H1 (cell line): ENCODE measurements around the gene AOPEP. TPM values are rescaled to one million over a fixed set of nuclear protein-coding genes. Genes with fewer than 3 reads are reported as not detected.

Source experiments
- CTCF ChIA-PET: fragments of 300-600 bp; sonication (Branson Sonifier 250); formaldehyde crosslinking; loops from one replicate; lab custom pipeline; 2021; ENCODE audit not compliant: partially characterized antibody; lab: Charles Lee
- POLR2A ChIA-PET: fragments of 300-600 bp; sonication (Branson Sonifier 250); formaldehyde crosslinking; loops from one replicate; lab custom pipeline; 2021; ENCODE audit warnings: inconsistent platforms; ENCODE audit not compliant: partially characterized antibody; lab: Charles Lee
- DNase-seq, 2 experiments: peaks; one replicate each; pipeline versions ENCODE4 v3.0.0 to v3.0.0-alpha.2; 2010 to 2022; ENCODE audit warnings: low spot score in 2 of 2, low read depth in 1 of 2, mixed read lengths in 1 of 2
- FAIRE-seq: peaks from 2 replicates; lab custom pipeline; 2011; peaks lifted over from hg19 to GRCh38; lab: Jason Lieb, UNC
- H2AFZ ChIP-seq: 2 replicates; pipeline ENCODE4 v1.8.1; 2012; ENCODE audit warnings: low read length, inconsistent platforms
- H2AK5ac ChIP-seq: 2 replicates; pipeline ENCODE4 v1.6.1; 2013; ENCODE audit warnings: low read depth, low read length
- H2BK120ac ChIP-seq: replicated peaks from 2 replicates; pipeline ENCODE3; 2013; ENCODE audit warnings: low read depth, low read length, inconsistent platforms
- H2BK12ac ChIP-seq: 2 replicates; pipeline ENCODE4 v1.6.1; 2013; ENCODE audit warnings: low read depth, low read length
- H2BK15ac ChIP-seq: 2 replicates; pipeline ENCODE4 v1.6.1; 2013; ENCODE audit warnings: low read length
- H2BK20ac ChIP-seq: 2 replicates; pipeline ENCODE4 v1.6.1; 2013; ENCODE audit warnings: low read length
- H2BK5ac ChIP-seq: 2 replicates; pipeline ENCODE4 v1.6.1; 2013; ENCODE audit warnings: low read depth, low read length
- H3K14ac ChIP-seq: 2 replicates; pipeline ENCODE4 v1.6.1; 2013; ENCODE audit warnings: inconsistent platforms; ENCODE audit not compliant: insufficient read length
- H3K18ac ChIP-seq: 2 replicates; pipeline ENCODE4 v1.6.1; 2013; ENCODE audit warnings: low read length; ENCODE audit errors: extremely low read depth
- H3K23ac ChIP-seq: 2 replicates; pipeline ENCODE4 v1.6.1; 2013; ENCODE audit warnings: inconsistent platforms; ENCODE audit not compliant: insufficient read length
- H3K23me2 ChIP-seq: 2 replicates; pipeline ENCODE4 v1.6.1; 2013; ENCODE audit warnings: low read depth, low read length
- H3K27ac ChIP-seq: 2 replicates; pipeline ENCODE4 v1.6.1; 2011; ENCODE audit warnings: low read depth, low read length, inconsistent platforms
- H3K27me3 ChIP-seq, 4 experiments: replicated peaks in 1 of 4; 1 replicate in 1 of 4; 2 replicates in 3 of 4; pipeline versions ENCODE4 v1.6.1 to v1.8.1; 2011 to 2013; ENCODE audit warnings: low read length in 3 of 4, mild to moderate bottlenecking in 3 of 4, inconsistent platforms in 2 of 4, mixed read lengths in 2 of 4, moderate library complexity in 1 of 4; ENCODE audit not compliant: control insufficient read depth in 3 of 4, insufficient read depth in 3 of 4; ENCODE audit errors: extremely low read depth in 1 of 4
- H3K36me3 ChIP-seq, 4 experiments: 2 replicates each; pipeline versions ENCODE4 v1.6.1 to v1.8.1; 2011 to 2013; ENCODE audit warnings: mild to moderate bottlenecking in 4 of 4, low read length in 3 of 4, moderate library complexity in 2 of 4, control low read depth in 1 of 4, inconsistent platforms in 1 of 4; ENCODE audit not compliant: insufficient read depth in 4 of 4, control insufficient read depth in 2 of 4
- H3K4ac ChIP-seq: replicated peaks from 2 replicates; pipeline ENCODE3; 2013; ENCODE audit warnings: low read length, low read depth, mixed read lengths, inconsistent platforms; ENCODE audit not compliant: insufficient read length
- H3K4me1 ChIP-seq, 4 experiments: replicated peaks in 1 of 4; 1 replicate in 1 of 4; 2 replicates in 3 of 4; pipeline versions ENCODE4 v1.6.1 to v1.8.1; 2011 to 2013; ENCODE audit warnings: low read length in 3 of 4, inconsistent platforms in 2 of 4, mixed read lengths in 1 of 4; ENCODE audit not compliant: insufficient read depth in 4 of 4, control insufficient read depth in 3 of 4
- H3K4me2 ChIP-seq, 2 experiments: 2 replicates each; pipeline versions ENCODE4 v1.6.1 to v1.8.1; 2011 to 2013; ENCODE audit warnings: low read depth in 2 of 2, low read length in 2 of 2, control low read depth in 1 of 2, inconsistent platforms in 1 of 2, mild to moderate bottlenecking in 1 of 2; ENCODE audit not compliant: insufficient read depth in 1 of 2
- H3K4me3 ChIP-seq, 4 experiments: fragments of 200-600, 300-600 bp in 1 of 4; sonication (generic), shearing (Covaris generic), sonication (Bioruptor Twin) in 1 of 4; 2 replicates each; pipeline versions ENCODE4 v1.5.1 to v1.8.1; 2011 to 2016; ENCODE audit warnings: low read length in 4 of 4, low read depth in 3 of 4, control low read depth in 2 of 4, inconsistent platforms in 2 of 4, mild to moderate bottlenecking in 2 of 4, mixed read lengths in 1 of 4, moderate library complexity in 1 of 4; ENCODE audit not compliant: insufficient read depth in 2 of 4; ENCODE audit errors: extremely low read depth in 1 of 4
- H3K56ac ChIP-seq: replicated peaks from 2 replicates; pipeline ENCODE3; 2013; ENCODE audit warnings: low read depth, mild to moderate bottlenecking, mixed read lengths, low read length, inconsistent platforms; ENCODE audit not compliant: insufficient read length
- H3K79me1 ChIP-seq: 2 replicates; pipeline ENCODE4 v1.6.1; 2013; ENCODE audit warnings: low read depth, low read length, control low read depth
- H3K79me2 ChIP-seq, 2 experiments: 2 replicates each; pipeline versions ENCODE4 v1.6.1 to v1.8.1; 2012 to 2013; ENCODE audit warnings: low read length in 2 of 2, mild to moderate bottlenecking in 2 of 2, inconsistent platforms in 1 of 2; ENCODE audit not compliant: insufficient read depth in 2 of 2, control insufficient read depth in 1 of 2
- H3K9ac ChIP-seq, 4 experiments: replicated peaks in 1 of 4; 1 replicate in 1 of 4; 2 replicates in 3 of 4; pipeline versions ENCODE4 v1.6.1 to v1.8.1; 2011 to 2013; ENCODE audit warnings: low read depth in 3 of 4, low read length in 3 of 4, control low read depth in 2 of 4, mild to moderate bottlenecking in 2 of 4, moderate library complexity in 2 of 4, inconsistent platforms in 1 of 4; ENCODE audit errors: extremely low read depth in 1 of 4
- H3K9me3 ChIP-seq, 2 experiments: 2 replicates each; pipeline versions ENCODE4 v1.6.1 to v1.8.1; 2012 to 2013; ENCODE audit warnings: mild to moderate bottlenecking in 2 of 2, moderate library complexity in 2 of 2, control low read depth in 1 of 2, inconsistent platforms in 1 of 2, low read depth in 1 of 2, low read length in 1 of 2, mixed read lengths in 1 of 2; ENCODE audit not compliant: insufficient read depth in 2 of 2
- H4K20me1 ChIP-seq, 2 experiments: replicated peaks in 1 of 2; 2 replicates each; pipeline versions ENCODE3 to v1.8.1; 2011 to 2013; ENCODE audit warnings: inconsistent platforms in 2 of 2, low read length in 2 of 2, mild to moderate bottlenecking in 1 of 2; ENCODE audit not compliant: insufficient read depth in 2 of 2, control insufficient read depth in 1 of 2
- H4K5ac ChIP-seq: 2 replicates; pipeline ENCODE4 v1.6.1; 2013; ENCODE audit warnings: low read length, low read depth, mixed read lengths, inconsistent platforms; ENCODE audit not compliant: insufficient read length
- H4K8ac ChIP-seq: 2 replicates; pipeline ENCODE4 v1.8.0; 2013; ENCODE audit warnings: mild to moderate bottlenecking, moderate library complexity, low read length, inconsistent platforms; ENCODE audit not compliant: insufficient read depth; ENCODE audit errors: extremely low read depth
- H4K91ac ChIP-seq: replicated peaks from 2 replicates; pipeline ENCODE3; 2013; ENCODE audit warnings: low read length, mixed read lengths, inconsistent platforms; ENCODE audit not compliant: insufficient read length
- CEBPB ChIP-seq: IDR thresholded peaks from 2 replicates; pipeline ENCODE4 v1.6.1; 2012; ENCODE audit warnings: low read depth, low read length
- CTBP2 ChIP-seq: IDR thresholded peaks from 2 replicates; pipeline ENCODE4 v1.7.0; 2011; ENCODE audit warnings: borderline replicate concordance, mild to moderate bottlenecking, moderate library complexity, mixed read lengths, low read length; ENCODE audit not compliant: insufficient read depth, insufficient read length
- CTCF ChIP-seq, 3 experiments: IDR thresholded peaks; 1 replicate in 2 of 3; 2 replicates in 1 of 3; pipeline versions ENCODE4 v1.5.1 to v1.6.1; 2011; ENCODE audit warnings: low read length in 3 of 3, mild to moderate bottlenecking in 3 of 3, inconsistent platforms in 2 of 3, low read depth in 1 of 3, moderate library complexity in 1 of 3; ENCODE audit not compliant: insufficient read depth in 1 of 3; ENCODE audit errors: control extremely low read depth in 1 of 3
- EZH2 ChIP-seq: fragments of 200-600 bp; sonication (generic); IDR thresholded peaks from 2 replicates; pipeline ENCODE4 v1.7.1; 2012; ENCODE audit warnings: low read depth, mild to moderate bottlenecking, moderate library complexity, low read length, inconsistent platforms; ENCODE audit not compliant: severe bottlenecking
- KDM4A ChIP-seq: IDR thresholded peaks from one replicate; pipeline ENCODE4 v1.7.1; 2012; ENCODE audit warnings: low read depth, mild to moderate bottlenecking, moderate library complexity, low read length, inconsistent platforms; ENCODE audit not compliant: severe bottlenecking
- MAX ChIP-seq: IDR thresholded peaks from 2 replicates; pipeline ENCODE4 v1.6.1; 2012; ENCODE audit warnings: inconsistent platforms
- NRF1 ChIP-seq: IDR thresholded peaks from 2 replicates; pipeline ENCODE4 v1.6.1; 2011; ENCODE audit warnings: mild to moderate bottlenecking, low read depth, low read length, improper control_type of control experiment
- RFX5 ChIP-seq: IDR thresholded peaks from 2 replicates; pipeline ENCODE4 v1.6.1; 2011; ENCODE audit warnings: low read depth, low read length, improper control_type of control experiment, borderline replicate concordance
- TAF1 ChIP-seq: IDR thresholded peaks from 2 replicates; pipeline ENCODE4 v1.6.1; 2011; ENCODE audit warnings: mild to moderate bottlenecking, low read depth, low read length
- WGBS, 2 experiments: shearing (Covaris generic) in 1 of 2; methylation state at CpG; one replicate each; pipeline versions ENCODE4 v1.1.6 to v1.1.7; 2013 to 2015; ENCODE audit warnings: low lambda C conversion rate in 2 of 2, mixed read lengths in 2 of 2, inconsistent platforms in 1 of 2, low coverage in 1 of 2, missing lambda C conversion rate in 1 of 2; ENCODE audit not compliant: insufficient replicate concordance in 2 of 2, insufficient coverage in 1 of 2, insufficient read length in 1 of 2; ENCODE audit errors: extremely low coverage in 1 of 2, missing lambda C conversion rate in 1 of 2; 5-methylcytosine and 5-hydroxymethylcytosine counted together
- polyA plus RNA-seq, 7 experiments: library from polyadenylated mRNA; depleted of rRNA in 3 of 7; stranded (reverse) in 5 of 7; unstranded in 2 of 7; fragments of >200 nt in 5 of 7; fragments of 200-250 nt in 2 of 7; gene quantifications; 1 replicate in 5 of 7; 2 replicates in 1 of 7; 4 replicates in 1 of 7; pipeline versions ENCODE4 v1.2.1 to v1.2.3, GENCODE V29; 2011 to 2013; ENCODE audit warnings: missing spikeins in 2 of 7, mixed read lengths in 2 of 7
- total RNA-seq: library from RNA; stranded (reverse); fragmentation: NEBNext Ultra II Directional; extraction: Animal tissue kit (Norgen Biotek cat#: 25700); gene quantifications from 2 replicates; pipeline ENCODE4 v1.2.1, GENCODE V29; 2021

AOPEP gene
- total and polyA plus RNA-seq, 2 of the 8 experiments (the other 6 are each of a cell fraction or from before 2014, with no cell fraction given) = 6.1 to 14.3 TPM

- no peak overlapping the region for H2AFZ ChIP-seq
- H3K56ac ChIP-seq = no peak overlapping the region
- no peak overlapping the region for H2BK20ac ChIP-seq
- H3K36me3 ChIP-seq = no peaks in the 10 kb centered on the region
- no peak overlapping the region for H2BK12ac ChIP-seq
- H2BK15ac ChIP-seq = no peak overlapping the region
- H3K9ac ChIP-seq = no peak overlapping the region
- H3K18ac ChIP-seq = no peak overlapping the region
- no peak overlapping the region for H2BK120ac ChIP-seq
- H4K8ac ChIP-seq = no peak overlapping the region
- H3K14ac ChIP-seq = no peak overlapping the region
- no peak overlapping the region for H2BK5ac ChIP-seq
- H3K4ac ChIP-seq = no peak overlapping the region
- POLR2A ChIA-PET = interaction anchor here (0.7 to 1.1 kb wide), 4 partner anchors 10 to 55 kb away, joined by 3 read pairs; no protein-coding TSS in a partner anchor
- no peaks in the 10 kb centered on the region for H3K9me3 ChIP-seq
- H3K4me2 ChIP-seq = no peak overlapping the region
- 95% methylated on average over 3 of the region's 3 CpGs; no CpG with 5 or more reads in 1 of the 2 experiments for WGBS, 2 experiments
- H3K79me2 ChIP-seq = 0 out of 4 replicates have a peak, but pooled peaks cover 0 to 3% of the 10 kb centered on the region in 2 experiments
- no peak overlapping the region for H3K4me3 ChIP-seq
- no peaks in the 10 kb centered on the region for H3K79me1 ChIP-seq
- no peak overlapping the region for H3K23ac ChIP-seq
- H4K91ac ChIP-seq = no peak overlapping the region
- no peaks in the 10 kb centered on the region for H3K27me3 ChIP-seq
- no peak overlapping the region for H4K5ac ChIP-seq
- no peak overlapping the region for H2AK5ac ChIP-seq
- H4K20me1 ChIP-seq = no peaks in the 10 kb centered on the region
- H3K4me1 ChIP-seq = peaks cover 0 to 3% (median 1%) of the 10 kb centered on the region in 4 experiments; a peak in 4 of 7 replicates
- H3K23me2 ChIP-seq = no peaks in the 10 kb centered on the region
- H3K27ac ChIP-seq = no peak overlapping the region
- CTCF ChIA-PET = interaction anchor here (0.7 kb wide), 1 partner anchor 382 kb away, joined by 3 read pairs; no protein-coding TSS in a partner anchor
- FAIRE-seq (no peak), DNase-seq (no peak)
- no peak for TF ChIP-seq CTCF (IDR thresholded peaks at IDR 0.05; ENCODE audit: control extremely low read depth in 1 of 3, insufficient read depth in 1 of 3, low read depth in 1 of 3, low read length in 3 of 3)
- TF ChIP-seq EZH2 = no peak
- TF ChIP-seq NRF1 = no peak
- TF ChIP-seq TAF1 = no peak
- TF ChIP-seq CTBP2 = no peak
- no peak for TF ChIP-seq KDM4A
- TF ChIP-seq CEBPB = no peak
- TF ChIP-seq MAX = no peak
- no peak for TF ChIP-seq RFX5
Observed at GRCh38 chr9:94933511-94933828, 207.0 kb downstream of the AOPEP start.
